HEK293 (cell line): ENCODE data around the gene EIF4EBP3.

ENCODE experiments used
- CTCF ChIA-PET: fragments of 350-600 bp; formaldehyde crosslinking; extraction: SDS; loops from one replicate; lab custom pipeline; 2021; ENCODE audit warnings: antibody characterized with exemption; lab: Yijun Ruan, JAX
- POLR2A ChIA-PET: fragments of 300-600 bp; formaldehyde crosslinking; extraction: SDS; loops from one replicate; lab custom pipeline; 2020; ENCODE audit warnings: antibody characterized with exemption, inconsistent platforms; lab: Yijun Ruan, JAX
- H3K27ac ChIP-seq: fragments of 200-500 bp; sonication (Bioruptor generic); 2 replicates; pipeline ENCODE4 v1.5.1; 2014; ENCODE audit warnings: low read depth, low read length, control low read depth, inconsistent platforms; ENCODE audit errors: extremely low read depth
- H3K36me3 ChIP-seq, 2 experiments: fragments of 200-500 bp in 1 of 2; sonication (Bioruptor generic) in 1 of 2; 1 replicate in 1 of 2; 2 replicates in 1 of 2; pipeline ENCODE4 v1.5.1; 2014 to 2017; ENCODE audit warnings: inconsistent platforms in 2 of 2, low read length in 2 of 2; ENCODE audit not compliant: control insufficient read depth in 2 of 2, insufficient read depth in 1 of 2
- H3K4me1 ChIP-seq: fragments of 200-500 bp; sonication (Bioruptor generic); 2 replicates; pipeline ENCODE4 v1.5.1; 2014; ENCODE audit warnings: mild to moderate bottlenecking, low read length, inconsistent platforms; ENCODE audit not compliant: control insufficient read depth, insufficient read depth
- H3K4me3 ChIP-seq: 2 replicates; pipeline ENCODE4 v1.5.1; 2011; ENCODE audit warnings: low read depth, mild to moderate bottlenecking, control low read depth, low read length, moderate library complexity
- H3K9me3 ChIP-seq: fragments of 200-500 bp; sonication (Bioruptor generic); 2 replicates; pipeline ENCODE4 v1.5.1; 2014; ENCODE audit warnings: low read depth, low read length, inconsistent platforms; ENCODE audit not compliant: control insufficient read depth, insufficient read depth
- GLI4 ChIP-seq: fragments of 450-650 bp; formaldehyde crosslinking; IDR thresholded peaks from 2 replicates; pipeline ENCODE4 v1.5.1; 2016; ENCODE audit warnings: missing biosample characterization, missing genetic modification characterization
- HOXD13 ChIP-seq: sonication (generic); formaldehyde crosslinking; IDR thresholded peaks from 2 replicates; pipeline ENCODE4 v1.8.0; 2022; ENCODE audit warnings: missing genetic modification reagents, borderline replicate concordance
- IKZF3 ChIP-seq: fragments of 450-650 bp; IDR thresholded peaks from 2 replicates; pipeline ENCODE4 v1.5.0; 2018; ENCODE audit warnings: missing biosample characterization, mild to moderate bottlenecking, missing genetic modification characterization, moderate library complexity
- KLF1 ChIP-seq: fragments of 450-650 bp; formaldehyde crosslinking; IDR thresholded peaks from 2 replicates; pipeline ENCODE4 v1.5.1; 2016; ENCODE audit warnings: missing biosample characterization, missing genetic modification characterization
- MYNN ChIP-seq: fragments of 450-650 bp; formaldehyde crosslinking; IDR thresholded peaks from 2 replicates; pipeline ENCODE4 v1.5.1; 2016; ENCODE audit warnings: missing biosample characterization, missing genetic modification characterization, borderline replicate concordance
- SALL2 ChIP-seq: fragments of 450-650 bp; formaldehyde crosslinking; IDR thresholded peaks from 2 replicates; pipeline ENCODE4 v1.5.0; 2017; ENCODE audit warnings: missing biosample characterization, mild to moderate bottlenecking, missing genetic modification characterization, borderline replicate concordance
- SP7 ChIP-seq: fragments of 450-650 bp; formaldehyde crosslinking; IDR thresholded peaks from 2 replicates; pipeline ENCODE4 v1.5.1; 2016; ENCODE audit warnings: missing biosample characterization, missing genetic modification characterization
- TRIM28 ChIP-seq: IDR thresholded peaks from 2 replicates; pipeline ENCODE4 v1.6.1; 2011; ENCODE audit warnings: low read length, control low read depth, borderline replicate concordance
- ZEB2 ChIP-seq: fragments of 450-650 bp; formaldehyde crosslinking; IDR thresholded peaks from 2 replicates; pipeline ENCODE4 v1.5.1; 2016; ENCODE audit warnings: missing biosample characterization, missing genetic modification characterization
- ZFP3 ChIP-seq: fragments of 450-650 bp; formaldehyde crosslinking; IDR thresholded peaks from 2 replicates; pipeline ENCODE4 v1.5.1; 2016; ENCODE audit warnings: low read depth, missing biosample characterization, missing genetic modification characterization
- ZNF24 ChIP-seq: fragments of 450-650 bp; formaldehyde crosslinking; IDR thresholded peaks from 2 replicates; pipeline ENCODE4 v1.5.1; 2016; ENCODE audit warnings: missing biosample characterization, missing genetic modification characterization
- ZNF266 ChIP-seq: fragments of 450-650 bp; formaldehyde crosslinking; IDR thresholded peaks from 2 replicates; pipeline ENCODE4 v1.5.1; 2016; ENCODE audit warnings: missing biosample characterization, missing genetic modification characterization, low read depth
- ZNF335 ChIP-seq: fragments of 450-650 bp; formaldehyde crosslinking; conservative IDR thresholded peaks from 2 replicates; pipeline ENCODE4 v1.5.1; 2016; ENCODE audit warnings: missing biosample characterization, missing genetic modification characterization
- ZNF366 ChIP-seq: fragments of 450-650 bp; formaldehyde crosslinking; conservative IDR thresholded peaks from 2 replicates; pipeline ENCODE4 v1.5.1; 2016; ENCODE audit warnings: missing biosample characterization, missing genetic modification characterization
- ZNF391 ChIP-seq: fragments of 450-650 bp; formaldehyde crosslinking; IDR thresholded peaks from 2 replicates; pipeline ENCODE4 v1.5.1; 2016; ENCODE audit warnings: low read depth, missing biosample characterization, missing genetic modification characterization, borderline replicate concordance
- ZNF529 ChIP-seq: fragments of 450-650 bp; formaldehyde crosslinking; IDR thresholded peaks from 2 replicates; pipeline ENCODE4 v1.5.1; 2017; ENCODE audit warnings: missing genetic modification characterization, missing biosample characterization; ENCODE audit not compliant: insufficient replicate concordance
- ZNF555 ChIP-seq: fragments of 450-650 bp; formaldehyde crosslinking; conservative IDR thresholded peaks from 2 replicates; pipeline ENCODE4 v1.5.1; 2017; ENCODE audit warnings: missing biosample characterization, mild to moderate bottlenecking, missing genetic modification characterization, inconsistent platforms
- ZNF624 ChIP-seq: fragments of 450-650 bp; formaldehyde crosslinking; IDR thresholded peaks from 2 replicates; pipeline ENCODE4 v1.5.1; 2017; ENCODE audit warnings: missing biosample characterization, missing genetic modification characterization
- ZNF76 ChIP-seq: fragments of 450-650 bp; formaldehyde crosslinking; IDR thresholded peaks from 2 replicates; pipeline ENCODE4; 2016; ENCODE audit warnings: low read depth, missing biosample characterization, missing genetic modification characterization, borderline replicate concordance
- TF ChIP-seq, protein P1 (sequence below): fragments of 450-650 bp; formaldehyde crosslinking; IDR thresholded peaks from 2 replicates; pipeline ENCODE4 v1.5.1; 2016; ENCODE audit warnings: missing biosample characterization, missing genetic modification characterization
- TF ChIP-seq, protein P2 (sequence below): fragments of 450-650 bp; formaldehyde crosslinking; IDR thresholded peaks from 2 replicates; pipeline ENCODE4 v1.5.1; 2016; ENCODE audit warnings: missing biosample characterization, missing genetic modification characterization, low read depth
- TF ChIP-seq, protein P3 (sequence below): fragments of 450-650 bp; formaldehyde crosslinking; IDR thresholded peaks from 2 replicates; pipeline ENCODE4 v1.5.1; 2016; ENCODE audit warnings: missing biosample characterization, missing genetic modification characterization
- TF ChIP-seq, protein P4 (sequence below): fragments of 450-650 bp; formaldehyde crosslinking; IDR thresholded peaks from 2 replicates; pipeline ENCODE4 v1.5.1; 2016; ENCODE audit warnings: missing biosample characterization, missing genetic modification characterization

Gene EIF4EBP3

DNA sequence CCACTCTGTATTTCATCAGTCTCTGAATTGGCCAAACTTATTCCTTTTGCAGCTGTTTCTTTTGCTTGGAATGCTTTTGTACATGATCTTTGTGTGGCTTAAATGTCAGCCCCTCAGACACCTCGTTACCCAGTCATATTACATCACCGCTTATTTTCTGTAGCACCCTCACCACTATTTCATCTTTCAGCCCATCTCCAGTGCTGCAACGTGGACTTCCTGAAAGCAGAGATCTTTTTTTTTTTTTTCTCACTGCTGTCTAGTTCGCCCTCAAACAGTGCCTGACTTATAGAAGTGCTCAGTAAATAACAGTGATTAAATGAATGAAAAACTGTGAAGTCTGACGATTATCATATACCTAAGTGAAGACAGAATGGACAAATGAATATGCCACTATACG lies 9.0 kb downstream of the EIF4EBP3 start:
- no peak for TF ChIP-seq MYNN (tag by site-specific recombination)
- TF ChIP-seq ZNF266: no peak
- TF ChIP-seq ZNF555 (tag by site-specific recombination): no peak
- TF ChIP-seq, protein P1, sequence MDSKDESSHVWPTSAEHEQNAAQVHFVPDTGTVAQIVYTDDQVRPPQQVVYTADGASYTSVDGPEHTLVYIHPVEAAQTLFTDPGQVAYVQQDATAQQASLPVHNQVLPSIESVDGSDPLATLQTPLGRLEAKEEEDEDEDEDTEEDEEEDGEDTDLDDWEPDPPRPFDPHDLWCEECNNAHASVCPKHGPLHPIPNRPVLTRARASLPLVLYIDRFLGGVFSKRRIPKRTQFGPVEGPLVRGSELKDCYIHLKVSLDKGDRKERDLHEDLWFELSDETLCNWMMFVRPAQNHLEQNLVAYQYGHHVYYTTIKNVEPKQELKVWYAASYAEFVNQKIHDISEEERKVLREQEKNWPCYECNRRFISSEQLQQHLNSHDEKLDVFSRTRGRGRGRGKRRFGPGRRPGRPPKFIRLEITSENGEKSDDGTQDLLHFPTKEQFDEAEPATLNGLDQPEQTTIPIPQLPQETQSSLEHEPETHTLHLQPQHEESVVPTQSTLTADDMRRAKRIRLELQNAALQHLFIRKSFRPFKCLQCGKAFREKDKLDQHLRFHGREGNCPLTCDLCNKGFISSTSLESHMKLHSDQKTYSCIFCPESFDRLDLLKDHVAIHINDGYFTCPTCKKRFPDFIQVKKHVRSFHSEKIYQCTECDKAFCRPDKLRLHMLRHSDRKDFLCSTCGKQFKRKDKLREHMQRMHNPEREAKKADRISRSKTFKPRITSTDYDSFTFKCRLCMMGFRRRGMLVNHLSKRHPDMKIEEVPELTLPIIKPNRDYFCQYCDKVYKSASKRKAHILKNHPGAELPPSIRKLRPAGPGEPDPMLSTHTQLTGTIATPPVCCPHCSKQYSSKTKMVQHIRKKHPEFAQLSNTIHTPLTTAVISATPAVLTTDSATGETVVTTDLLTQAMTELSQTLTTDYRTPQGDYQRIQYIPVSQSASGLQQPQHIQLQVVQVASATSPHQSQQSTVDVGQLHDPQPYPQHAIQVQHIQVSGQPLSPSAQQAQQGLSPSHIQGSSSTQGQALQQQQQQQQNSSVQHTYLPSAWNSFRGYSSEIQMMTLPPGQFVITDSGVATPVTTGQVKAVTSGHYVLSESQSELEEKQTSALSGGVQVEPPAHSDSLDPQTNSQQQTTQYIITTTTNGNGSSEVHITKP (tag by site-specific recombination): no peak
- TF ChIP-seq IKZF3 (tag by site-specific recombination): no peak
- TF ChIP-seq ZNF391 (tag by site-specific recombination): 0 out of 2 replicates have a peak, but pooled peaks have one; percentile 23
- TF ChIP-seq, protein P2, sequence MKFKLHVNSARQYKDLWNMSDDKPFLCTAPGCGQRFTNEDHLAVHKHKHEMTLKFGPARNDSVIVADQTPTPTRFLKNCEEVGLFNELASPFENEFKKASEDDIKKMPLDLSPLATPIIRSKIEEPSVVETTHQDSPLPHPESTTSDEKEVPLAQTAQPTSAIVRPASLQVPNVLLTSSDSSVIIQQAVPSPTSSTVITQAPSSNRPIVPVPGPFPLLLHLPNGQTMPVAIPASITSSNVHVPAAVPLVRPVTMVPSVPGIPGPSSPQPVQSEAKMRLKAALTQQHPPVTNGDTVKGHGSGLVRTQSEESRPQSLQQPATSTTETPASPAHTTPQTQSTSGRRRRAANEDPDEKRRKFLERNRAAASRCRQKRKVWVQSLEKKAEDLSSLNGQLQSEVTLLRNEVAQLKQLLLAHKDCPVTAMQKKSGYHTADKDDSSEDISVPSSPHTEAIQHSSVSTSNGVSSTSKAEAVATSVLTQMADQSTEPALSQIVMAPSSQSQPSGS (tag by site-specific recombination): 0 out of 2 replicates have a peak, but pooled peaks have one; percentile 38
- TF ChIP-seq, protein P3, sequence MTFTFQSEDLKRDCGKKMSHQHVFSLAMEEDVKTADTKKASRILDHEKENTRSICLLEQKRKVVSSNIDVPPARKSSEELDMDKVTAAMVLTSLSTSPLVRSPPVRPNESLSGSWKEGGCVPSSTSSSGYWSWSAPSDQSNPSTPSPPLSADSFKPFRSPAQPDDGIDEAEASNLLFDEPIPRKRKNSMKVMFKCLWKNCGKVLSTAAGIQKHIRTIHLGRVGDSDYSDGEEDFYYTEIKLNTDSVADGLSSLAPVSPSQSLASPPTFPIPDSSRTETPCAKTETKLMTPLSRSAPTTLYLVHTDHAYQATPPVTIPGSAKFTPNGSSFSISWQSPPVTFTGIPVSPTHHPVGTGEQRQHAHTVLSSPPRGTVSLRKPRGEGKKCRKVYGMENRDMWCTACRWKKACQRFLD: no peak
- TF ChIP-seq ZNF24 (tag by site-specific recombination): no peak
- no peak for TF ChIP-seq SALL2
- TF ChIP-seq ZNF366 (tag by site-specific recombination): no peak
- POLR2A ChIA-PET: interaction anchor here (1.1 to 2.2 kb wide), 8 partner anchors 9 to 155 kb away, joined by 3 to 19 read pairs (median 8); partner anchors contain the start of genes ANKHD1, CD14, EIF4EBP3 and IK
- no peaks in the 10 kb centered on the region for H3K9me3 ChIP-seq
- H3K36me3 ChIP-seq: peaks cover 0 to 58% of the 10 kb centered on the region in 2 experiments; a peak in 2 of 3 replicates
- H3K27ac ChIP-seq: no peak overlapping the region
- H3K4me3 ChIP-seq: peak overlapping the region; percentile 90
- 0 out of 2 replicates have a peak, but pooled peaks cover 4% of the 10 kb centered on the region for H3K4me1 ChIP-seq
- CTCF ChIA-PET: interaction anchor here (2.9 kb wide), 1 partner anchor 79 kb away, joined by 11 read pairs; no protein-coding TSS in a partner anchor

DNA sequence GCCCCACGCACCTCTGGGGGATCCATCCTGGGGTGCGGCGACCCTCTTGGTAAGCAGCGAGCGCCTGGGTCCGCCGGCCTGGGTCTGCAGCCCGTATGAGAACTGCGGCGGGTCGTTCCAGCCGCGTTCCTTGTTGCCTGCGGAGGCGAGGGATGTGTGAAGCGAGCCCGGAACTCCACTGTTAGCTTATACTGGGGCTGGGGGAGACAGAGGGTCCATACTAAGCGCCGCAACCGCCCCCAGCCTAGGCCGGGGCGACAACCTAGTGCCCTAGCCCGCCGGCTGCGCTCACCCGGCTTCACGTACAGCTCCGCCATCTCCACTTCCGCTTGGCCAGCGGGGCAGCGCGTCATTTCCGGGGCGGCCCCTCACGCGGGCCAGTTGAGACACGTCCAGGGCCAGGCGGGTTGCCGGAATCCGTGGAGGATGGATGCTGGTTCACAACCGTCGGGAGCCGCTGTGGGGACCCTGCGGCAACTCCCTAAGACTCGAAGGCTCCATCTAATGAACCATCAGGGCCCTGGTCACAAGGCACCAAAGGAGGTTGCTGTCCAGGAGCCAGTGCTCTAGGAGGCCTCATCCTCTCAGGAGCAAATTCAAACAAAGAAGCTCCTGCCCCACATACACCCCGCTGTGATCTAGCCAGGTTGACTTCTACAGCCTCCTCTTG lies 9.8 kb downstream of the EIF4EBP3 start, which contains the start of gene SRA1:
TSS of gene SRA1 (minus strand) at position 338 of the 670 bp plus-strand sequence. CDS start at position 317, 21 bp downstream.
- POLR2A ChIA-PET: interaction anchor here (0.6 to 2.2 kb wide), 16 partner anchors 9 to 211 kb away, joined by 3 to 19 read pairs (median 6); partner anchors contain the start of genes ANKHD1, CD14, EIF4EBP3 and HARS1
- H3K27ac ChIP-seq: peak within 1 kb of the TSS; percentile 71
- peaks cover 0 to 58% of the 10 kb centered on the region in 2 experiments; a peak in 2 of 3 replicates for H3K36me3 ChIP-seq
- CTCF ChIA-PET: interaction anchor here (0.7 to 2.9 kb wide), 3 partner anchors 78 to 312 kb away, joined by 3 to 11 read pairs (median 3); no protein-coding TSS in a partner anchor
- no peaks in the 10 kb centered on the region for H3K9me3 ChIP-seq
- H3K4me3 ChIP-seq: peak within 1 kb of the TSS; percentile 90
- 0 out of 2 replicates have a peak, but pooled peaks cover 4% of the 10 kb centered on the region for H3K4me1 ChIP-seq
- TF ChIP-seq ZNF335 (tag by site-specific recombination): peak; percentile 58
- no peak for TF ChIP-seq ZFP3 (tag by site-specific recombination)
- 0 out of 2 replicates have a peak, but pooled peaks have one; percentile 27 for TF ChIP-seq ZNF76 (tag by site-specific recombination)
- TF ChIP-seq TRIM28: peak; percentile 63; the same call in 1 of the 2 replicates
- TF ChIP-seq GLI4 (tag by site-specific recombination): 0 out of 2 replicates have a peak, but pooled peaks have one; percentile 12
- no peak for TF ChIP-seq ZNF529 (tag by site-specific recombination)
- TF ChIP-seq KLF1 (tag by site-specific recombination): peak; percentile 60
- TF ChIP-seq, protein P4, sequence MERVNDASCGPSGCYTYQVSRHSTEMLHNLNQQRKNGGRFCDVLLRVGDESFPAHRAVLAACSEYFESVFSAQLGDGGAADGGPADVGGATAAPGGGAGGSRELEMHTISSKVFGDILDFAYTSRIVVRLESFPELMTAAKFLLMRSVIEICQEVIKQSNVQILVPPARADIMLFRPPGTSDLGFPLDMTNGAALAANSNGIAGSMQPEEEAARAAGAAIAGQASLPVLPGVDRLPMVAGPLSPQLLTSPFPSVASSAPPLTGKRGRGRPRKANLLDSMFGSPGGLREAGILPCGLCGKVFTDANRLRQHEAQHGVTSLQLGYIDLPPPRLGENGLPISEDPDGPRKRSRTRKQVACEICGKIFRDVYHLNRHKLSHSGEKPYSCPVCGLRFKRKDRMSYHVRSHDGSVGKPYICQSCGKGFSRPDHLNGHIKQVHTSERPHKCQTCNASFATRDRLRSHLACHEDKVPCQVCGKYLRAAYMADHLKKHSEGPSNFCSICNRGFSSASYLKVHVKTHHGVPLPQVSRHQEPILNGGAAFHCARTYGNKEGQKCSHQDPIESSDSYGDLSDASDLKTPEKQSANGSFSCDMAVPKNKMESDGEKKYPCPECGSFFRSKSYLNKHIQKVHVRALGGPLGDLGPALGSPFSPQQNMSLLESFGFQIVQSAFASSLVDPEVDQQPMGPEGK (tag by site-specific recombination): peak; percentile 79
- TF ChIP-seq ZNF624 (tag by site-specific recombination): no peak
- TF ChIP-seq ZEB2 (tag by site-specific recombination): peak; percentile 68; the same call in 1 of the 2 replicates
- peak; percentile 82 for TF ChIP-seq SP7 (tag by site-specific recombination)
- no peak for TF ChIP-seq HOXD13 (CRISPR knock-in tag)
